ENCODE data around the gene DPYSL4.

- TF ChIP-seq EZH2 (IDR thresholded peaks at IDR 0.05; ENCODE audit: insufficient read depth, poor library complexity, severe bottlenecking), result no peak
- TF ChIP-seq EZH2phosphoT487 (IDR thresholded peaks at IDR 0.05; ENCODE audit: insufficient read depth, low read depth), result no peak
These were observed 16.7 kb downstream of the DPYSL4 start for GRCh38 chr10:132203256-132204077.

All from GM23248 (cell line).